GM10266 (cell line): Measurements from ENCODE around the gene DNAAF5.

Experiments used
- DNase-seq: peaks from one replicate; pipeline ENCODE4 v3.0.0; 2012; ENCODE audit errors: extremely low spot score
- CTCF ChIP-seq: IDR thresholded peaks from 2 replicates; pipeline ENCODE4 v1.5.1; 2012; ENCODE audit warnings: mild to moderate bottlenecking, low read depth; ENCODE audit not compliant: control insufficient read depth, insufficient read depth; ENCODE audit errors: missing control alignments

The DNAAF5 gene

DNA sequence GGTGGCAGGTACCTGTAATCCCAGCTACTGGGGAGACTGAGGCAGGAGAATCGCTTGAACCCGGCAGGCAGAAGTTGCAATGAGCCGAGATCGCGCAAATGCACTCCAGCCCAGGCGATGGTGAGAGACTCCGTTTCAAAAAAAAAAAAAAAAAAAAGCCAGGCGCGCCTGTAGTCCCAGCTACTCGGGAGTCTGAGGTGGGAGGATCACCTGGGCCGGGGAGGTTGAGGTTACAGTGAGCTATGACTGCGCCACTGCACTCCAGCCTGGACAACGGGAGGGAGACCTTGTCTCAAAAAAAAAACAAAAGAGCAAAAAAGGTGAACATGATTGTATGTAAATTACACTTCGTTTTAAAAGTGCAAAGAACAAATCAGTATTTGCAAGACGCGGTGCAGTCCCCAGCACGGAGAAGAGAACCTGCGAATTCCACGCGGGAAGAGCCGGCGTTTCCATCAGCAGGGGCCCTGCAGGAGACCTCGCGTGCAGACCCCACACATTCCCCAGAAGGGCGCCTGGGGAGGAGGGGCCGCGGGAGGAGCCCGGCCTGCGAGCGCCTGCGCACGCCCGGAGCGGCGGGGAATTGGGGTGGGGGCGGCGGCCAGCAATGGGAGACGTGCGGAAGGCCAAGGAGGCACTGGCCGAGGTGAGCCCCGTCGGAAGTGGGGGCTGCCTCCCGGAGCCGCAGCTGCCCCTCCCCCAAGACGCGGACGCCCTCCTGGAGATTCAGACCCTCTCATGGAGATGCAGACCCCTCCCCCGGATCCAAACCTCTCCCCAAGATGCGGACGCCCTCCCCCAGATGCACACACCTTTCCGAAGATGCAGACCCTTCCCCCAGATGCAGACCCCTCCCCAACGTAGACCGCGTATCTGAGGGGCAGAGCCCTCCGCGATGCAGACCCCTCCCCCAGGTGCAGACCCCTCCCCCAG lies 89.1 kb downstream of the DNAAF5 start:
- peak; percentile 65 for DNase-seq
- no peak for TF ChIP-seq CTCF

DNA sequence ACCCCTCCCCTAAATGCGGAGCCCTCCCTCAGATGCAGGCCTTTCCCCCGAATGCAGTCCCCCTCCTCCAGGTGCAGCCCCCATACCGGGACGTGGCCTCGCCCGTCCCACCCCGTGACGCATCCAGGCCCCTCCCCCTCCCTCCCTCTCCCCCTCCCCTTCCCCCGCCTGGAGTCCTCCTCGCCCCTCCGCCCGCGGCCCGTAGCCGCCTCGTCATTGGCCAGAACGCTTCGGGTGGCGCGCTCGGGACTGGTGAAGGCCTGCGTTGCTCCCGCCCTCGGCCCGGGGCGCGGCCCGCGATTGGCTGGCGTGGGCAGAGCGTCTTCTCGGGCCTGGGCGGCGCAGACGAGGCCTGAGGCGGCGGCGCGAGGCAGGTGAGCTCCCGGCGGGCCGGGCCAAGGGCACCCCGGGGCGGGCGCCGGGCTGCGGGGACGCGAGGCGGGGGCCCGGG lies 89.8 kb downstream of the DNAAF5 start:
- TF ChIP-seq CTCF, result no peak
- peak; percentile 100 for DNase-seq

GRCh38 chr7:816751-817671 lies 90.5 kb downstream of the DNAAF5 start:
- peak; percentile 66 for DNase-seq
- no peak for TF ChIP-seq CTCF

DNA sequence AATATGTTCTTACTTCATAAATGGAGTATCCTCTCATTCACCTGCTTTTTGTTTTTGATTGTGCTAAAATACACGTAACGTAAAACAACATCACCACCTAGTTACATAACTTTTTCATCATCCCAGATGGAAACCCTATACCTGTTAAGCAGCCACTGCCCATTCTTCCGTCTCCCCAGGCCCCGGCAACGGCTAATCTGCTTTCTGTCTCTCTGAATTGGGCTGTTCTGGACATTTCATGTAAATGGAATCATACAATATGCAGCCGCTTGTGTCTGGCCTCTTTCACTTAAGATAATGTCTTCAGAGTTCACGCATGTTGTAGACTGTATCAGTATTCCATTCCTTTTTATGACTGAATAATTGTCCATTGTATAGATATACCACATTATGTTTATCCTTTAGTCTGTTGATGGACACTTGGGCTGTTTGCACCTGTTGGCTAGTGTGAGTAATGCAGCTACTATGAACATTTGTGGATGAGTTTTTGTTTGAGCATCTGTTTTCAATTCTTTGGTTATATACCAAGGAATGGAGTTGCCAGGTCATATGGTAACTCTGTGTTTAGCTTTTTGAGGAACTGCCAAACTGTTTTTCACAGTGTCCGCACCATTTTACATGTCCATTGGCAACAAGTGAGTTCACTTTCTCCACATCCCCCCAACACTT lies 91.7 kb downstream of the DNAAF5 start:
- peak; percentile 24 for TF ChIP-seq CTCF
- DNase-seq, result peak; percentile 51

DNA sequence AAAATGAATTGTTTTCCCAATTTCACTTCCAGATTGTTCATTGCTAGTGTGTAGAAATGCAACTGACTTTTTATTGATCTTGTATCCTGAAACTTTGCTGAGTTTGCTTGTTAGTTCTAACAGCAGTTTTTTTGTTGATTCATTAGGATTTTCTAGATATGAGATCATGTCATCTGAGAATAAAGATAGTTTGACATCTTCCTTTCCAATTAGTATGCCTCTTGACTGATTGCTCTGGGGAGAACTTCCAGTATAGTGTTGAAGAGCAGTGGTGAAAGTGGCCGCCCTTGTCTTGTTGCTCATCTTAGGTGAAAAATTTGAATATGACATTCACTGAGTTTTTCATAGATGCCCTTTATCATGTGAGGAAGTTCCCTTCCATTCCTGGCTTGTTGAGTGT lies 93.8 kb downstream of the DNAAF5 start:
- DNase-seq, result no peak

DNA sequence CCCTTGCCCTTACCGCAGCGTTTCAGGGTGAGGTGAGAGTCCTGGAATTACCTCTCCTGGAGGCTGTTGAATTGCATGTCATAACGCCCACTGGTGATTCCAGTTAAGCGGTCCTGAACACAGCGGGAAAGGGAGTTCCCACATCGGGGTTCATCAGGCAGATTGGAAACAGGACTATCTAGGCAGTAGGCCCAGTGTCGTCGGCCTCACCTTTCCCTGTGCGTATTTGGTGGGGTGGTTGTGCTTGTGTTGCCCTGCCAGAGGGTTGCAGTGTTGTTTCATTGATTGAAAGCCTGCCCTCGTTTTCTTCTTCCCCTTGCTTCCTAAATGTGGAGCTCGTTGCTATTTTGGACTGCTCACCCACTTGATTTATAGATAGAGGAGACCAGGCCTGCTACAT lies 95.2 kb downstream of the DNAAF5 start:
- no peak for TF ChIP-seq CTCF
- DNase-seq, result no peak

More for the DNA sequence above, 93.8 kb downstream of the DNAAF5 start:
- TF ChIP-seq CTCF, result no peak
